Measurements from ENCODE around the gene FARP2.
"Not testable (repeated sequence)": the region's sequence is repeated elsewhere in the genome, so short reads cannot be mapped to it uniquely, and the experiment has no call there.

Gene FARP2

GRCh38 chr2:241318830-241319229, 37.3 kb upstream of the FARP2 start:
- peaks cover 15% of the 10 kb centered on the region for H3K4me1 ChIP-seq (ENCODE audit: control insufficient read depth, insufficient read depth, low read length)
- H3K27ac ChIP-seq (ENCODE audit: extremely low read depth, low read depth, low read length); POLR2A ChIA-PET; H3K9me3 ChIP-seq (ENCODE audit: control insufficient read depth, insufficient read depth, low read depth, low read length); H3K4me3 ChIP-seq (ENCODE audit: low read depth, low read length): not testable (repeated sequence)
- H3K36me3 ChIP-seq (ENCODE audit: control insufficient read depth in 2 of 2, insufficient read depth in 1 of 2, low read length in 2 of 2), result peaks cover 11 to 33% of the 10 kb centered on the region in 2 experiments
- CTCF ChIA-PET, result interaction anchor here (0.7 to 1.1 kb wide), 2 partner anchors 20 to 335 kb away, joined by 3 read pairs; no protein-coding TSS in a partner anchor

- H3K36me3 ChIP-seq (ENCODE audit: control insufficient read depth in 2 of 2, insufficient read depth in 1 of 2, low read length in 2 of 2), result peaks cover 27 to 45% of the 10 kb centered on the region in 2 experiments
Measured at GRCh38 chr2:241320394-241320793, 35.7 kb upstream of the FARP2 start.

GRCh38 chr2:241321033-241321432, 35.1 kb upstream of the FARP2 start:
- Histone ChIP-seq H3K9me3 (ENCODE audit: control insufficient read depth, insufficient read depth, low read depth, low read length) (no peaks in the 10 kb centered on the region), H3K4me3 (ENCODE audit: low read depth, low read length) (no peak overlapping the region), H3K36me3 (ENCODE audit: control insufficient read depth in 2 of 2, insufficient read depth in 1 of 2, low read length in 2 of 2) (peaks cover 33 to 51% of the 10 kb centered on the region in 2 experiments), H3K27ac (ENCODE audit: extremely low read depth, low read depth, low read length) (no peak overlapping the region), H3K4me1 (ENCODE audit: control insufficient read depth, insufficient read depth, low read length) (peaks cover 14% of the 10 kb centered on the region)
- TF ChIP-seq ZNF132 (tag by site-specific recombination; IDR thresholded peaks at IDR 0.05; ENCODE audit: borderline replicate concordance) (no peak), ZFHX2 (tag by site-specific recombination; conservative IDR thresholded peaks at IDR 0.05) (no peak)
- POLR2A ChIA-PET, result no interaction called here
- CTCF ChIA-PET, result interaction anchor here (0.7 to 1.2 kb wide), 2 partner anchors 10 to 12 kb away, joined by 3 to 5 read pairs; no protein-coding TSS in a partner anchor

More at GRCh38 chr2:241320394-241320793, 35.7 kb upstream of the FARP2 start:
- H3K9me3 ChIP-seq (ENCODE audit: control insufficient read depth, insufficient read depth, low read depth, low read length), result no peaks in the 10 kb centered on the region
- POLR2A ChIA-PET, result no interaction called here
- no peak overlapping the region for H3K4me3 ChIP-seq (ENCODE audit: low read depth, low read length)
- TF ChIP-seq SETDB1 (IDR thresholded peaks at IDR 0.05; ENCODE audit: insufficient read length, low read length) (no peak), ZNF169 (tag by site-specific recombination; IDR thresholded peaks at IDR 0.05) (no peak), WT1 (tag by site-specific recombination; IDR thresholded peaks at IDR 0.05) (no peak), ZNF777 (tag by site-specific recombination; IDR thresholded peaks at IDR 0.05; ENCODE audit: borderline replicate concordance) (no peak), ZNF530 (tag by site-specific recombination; IDR thresholded peaks at IDR 0.05; ENCODE audit: low read depth) (no peak), ZNF548 (tag by site-specific recombination; IDR thresholded peaks at IDR 0.05) (no peak), ZNF175 (tag by site-specific recombination; IDR thresholded peaks at IDR 0.05) (no peak), ZNF280C (tag by site-specific recombination; IDR thresholded peaks at IDR 0.05) (no peak), ZNF837 (tag by site-specific recombination; IDR thresholded peaks at IDR 0.05) (no peak)
- H3K27ac ChIP-seq (ENCODE audit: extremely low read depth, low read depth, low read length), result no peak overlapping the region
- peaks cover 14% of the 10 kb centered on the region for H3K4me1 ChIP-seq (ENCODE audit: control insufficient read depth, insufficient read depth, low read length)
- CTCF ChIA-PET, result interaction anchor here (1.2 kb wide), 1 partner anchor 13 kb away, joined by 5 read pairs; no protein-coding TSS in a partner anchor

GRCh38 chr2:241321886-241322285, 34.2 kb upstream of the FARP2 start:
- H3K4me1 ChIP-seq (ENCODE audit: control insufficient read depth, insufficient read depth, low read length), result peaks cover 14% of the 10 kb centered on the region
- TF ChIP-seq AEBP2 (tag by site-specific recombination; IDR thresholded peaks at IDR 0.05; ENCODE audit: borderline replicate concordance), result no peak
- TF ChIP-seq ZNF174 (tag by site-specific recombination; IDR thresholded peaks at IDR 0.05), result no peak
- TF ChIP-seq ZNF488 (tag by site-specific recombination; IDR thresholded peaks at IDR 0.05), result no peak
- no peak for TF ChIP-seq ZBTB49 (tag by site-specific recombination; IDR thresholded peaks at IDR 0.05; ENCODE audit: low read depth)
- no peak for TF ChIP-seq ZNF785 (tag by site-specific recombination; IDR thresholded peaks at IDR 0.05)
- TF ChIP-seq ZNF202 (tag by site-specific recombination; IDR thresholded peaks at IDR 0.05; ENCODE audit: borderline replicate concordance), result no peak
- TF ChIP-seq TCF7L2 (IDR thresholded peaks at IDR 0.05; ENCODE audit: borderline replicate concordance, low read depth, low read length), result no peak
- TF ChIP-seq ZNF133 (tag by site-specific recombination; IDR thresholded peaks at IDR 0.05), result no peak
- no peak for TF ChIP-seq ZNF266 (tag by site-specific recombination; IDR thresholded peaks at IDR 0.05; ENCODE audit: low read depth)
- TF ChIP-seq ZNF19 (tag by site-specific recombination; IDR thresholded peaks at IDR 0.05; ENCODE audit: low read depth), result no peak
- no peak for TF ChIP-seq ZNF777 (tag by site-specific recombination; IDR thresholded peaks at IDR 0.05; ENCODE audit: borderline replicate concordance)
- no peak for TF ChIP-seq ZNF791 (tag by site-specific recombination; IDR thresholded peaks at IDR 0.05)

More at GRCh38 chr2:241321886-241322285, 34.2 kb upstream of the FARP2 start:
- Histone ChIP-seq H3K4me3 (ENCODE audit: low read depth, low read length) (no peak overlapping the region), H3K27ac (ENCODE audit: extremely low read depth, low read depth, low read length) (no peak overlapping the region), H3K9me3 (ENCODE audit: control insufficient read depth, insufficient read depth, low read depth, low read length) (no peaks in the 10 kb centered on the region), H3K36me3 (ENCODE audit: control insufficient read depth in 2 of 2, insufficient read depth in 1 of 2, low read length in 2 of 2) (peaks cover 40 to 55% of the 10 kb centered on the region in 2 experiments)
- CTCF ChIA-PET, result interaction anchor here (0.7 kb wide), 1 partner anchor 9 kb away, joined by 3 read pairs; no protein-coding TSS in a partner anchor
- POLR2A ChIA-PET, result no interaction called here

Data from HEK293 (cell line).